GM18517 (cell line): ENCODE measurements around the gene SPIRE2.
"Not testable (repeated sequence)": the region's sequence is repeated elsewhere in the genome, so short reads cannot be mapped to it uniquely, and the experiment has no call there.

Experiments used
- ATAC-seq: cut with Tn5 transposase; IDR thresholded peaks from one replicate; pipeline ENCODE4 v1.9.1; 2021; ENCODE audit warnings: mild to moderate bottlenecking, moderate library complexity; ENCODE audit not compliant: unreplicated experiment

The SPIRE2 gene

DNA sequence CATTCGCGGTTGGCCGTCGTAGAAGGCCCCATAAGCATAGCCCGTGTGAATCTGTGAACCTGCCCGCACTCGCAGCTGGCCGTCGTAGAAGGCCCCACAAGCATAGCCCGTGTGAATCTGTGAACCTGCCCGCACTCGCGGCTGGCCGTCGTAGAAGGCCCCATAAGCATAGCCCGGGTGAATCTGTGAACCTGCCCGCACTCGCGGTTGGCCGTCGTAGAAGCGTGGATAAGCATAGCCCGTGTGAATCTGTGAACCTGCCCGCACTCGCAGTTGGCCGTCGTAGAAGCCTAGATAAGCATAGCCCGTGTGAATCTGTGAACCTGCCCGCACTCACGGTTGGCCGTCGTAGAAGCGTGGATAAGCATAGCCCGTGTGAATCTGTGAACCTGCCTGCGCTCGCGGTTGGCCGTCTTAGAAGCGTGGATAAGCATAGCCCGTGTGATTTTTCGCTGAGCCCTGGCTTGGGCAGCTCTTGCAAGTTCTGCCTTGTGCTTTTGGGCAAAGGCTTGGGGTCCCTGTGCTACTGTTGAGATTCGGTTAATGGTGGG, 6.6 kb downstream of the SPIRE2 start:
- ATAC-seq, result not testable (repeated sequence)

DNA sequence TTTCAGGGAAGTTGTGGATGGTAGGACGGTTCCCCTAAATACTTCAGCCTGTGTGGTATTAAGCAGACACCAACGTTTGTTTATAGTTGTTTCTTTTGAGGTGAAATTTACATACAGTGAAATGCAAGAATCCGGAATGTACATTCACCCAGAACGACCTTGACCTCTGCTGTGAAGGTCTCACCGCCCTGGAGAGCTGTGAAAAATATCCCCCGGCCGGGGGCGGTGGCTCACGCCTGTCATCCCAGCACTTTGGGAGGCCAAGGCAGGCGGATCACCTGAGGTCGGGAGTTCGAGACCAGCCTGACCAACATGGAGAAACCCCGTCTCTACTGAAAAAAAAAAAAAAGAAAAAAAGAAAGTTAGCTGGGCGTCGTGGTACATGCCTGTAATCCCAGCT, 8.2 kb downstream of the SPIRE2 start:
- ATAC-seq, result not testable (repeated sequence)

DNA sequence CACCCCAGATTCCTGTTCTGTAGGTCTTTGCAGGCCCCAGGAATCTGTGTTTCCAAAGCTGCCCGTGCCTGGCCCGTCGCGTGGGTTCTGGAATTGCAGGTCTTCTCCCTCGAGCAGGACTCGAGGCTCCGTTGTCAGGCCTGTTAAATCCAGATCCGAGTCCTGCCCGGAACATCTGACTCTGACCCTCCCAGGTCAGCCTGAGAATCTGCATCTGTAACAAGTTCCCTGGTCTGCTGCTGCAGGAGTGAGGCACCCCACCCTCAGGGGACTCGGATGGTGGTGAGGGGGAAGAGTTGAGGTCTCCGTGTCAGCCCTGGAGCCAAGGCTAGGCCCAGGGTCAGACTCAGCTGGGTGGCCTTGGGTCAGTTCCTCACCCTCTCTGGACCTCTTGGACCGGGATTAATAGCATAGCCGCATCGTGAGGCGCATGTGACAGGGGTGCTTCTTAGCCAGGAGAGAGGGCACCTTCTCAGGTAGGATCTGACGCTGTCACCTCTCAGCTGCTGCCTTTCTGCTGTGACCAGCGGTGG, 8.8 kb downstream of the SPIRE2 start:
- ATAC-seq, result no peak

DNA sequence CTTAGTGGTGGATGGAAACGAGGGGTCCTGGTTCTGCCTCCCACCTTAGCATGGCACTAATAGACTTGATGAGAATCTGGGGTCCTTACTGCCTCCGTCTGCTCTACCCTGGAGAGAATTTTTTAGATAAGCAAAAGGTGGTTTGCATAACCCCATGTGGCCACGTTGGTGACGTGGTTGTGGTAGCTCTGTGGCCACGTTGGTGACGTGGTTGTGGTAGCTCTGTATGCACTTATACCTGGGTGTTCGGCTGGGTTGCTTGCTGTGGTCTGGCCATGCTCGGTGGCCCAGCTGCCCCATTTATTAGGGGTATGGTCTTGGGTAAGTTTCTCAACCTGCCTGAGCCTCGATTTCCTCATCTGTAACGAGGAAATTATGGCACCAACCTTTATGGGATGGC, 13.0 kb downstream of the SPIRE2 start:
- no peak for ATAC-seq

GRCh38 chr16:89842471-89843408, 14.5 kb downstream of the SPIRE2 start:
- no peak for ATAC-seq

GRCh38 chr16:89843409-89844350, 15.4 kb downstream of the SPIRE2 start:
- no peak for ATAC-seq

DNA sequence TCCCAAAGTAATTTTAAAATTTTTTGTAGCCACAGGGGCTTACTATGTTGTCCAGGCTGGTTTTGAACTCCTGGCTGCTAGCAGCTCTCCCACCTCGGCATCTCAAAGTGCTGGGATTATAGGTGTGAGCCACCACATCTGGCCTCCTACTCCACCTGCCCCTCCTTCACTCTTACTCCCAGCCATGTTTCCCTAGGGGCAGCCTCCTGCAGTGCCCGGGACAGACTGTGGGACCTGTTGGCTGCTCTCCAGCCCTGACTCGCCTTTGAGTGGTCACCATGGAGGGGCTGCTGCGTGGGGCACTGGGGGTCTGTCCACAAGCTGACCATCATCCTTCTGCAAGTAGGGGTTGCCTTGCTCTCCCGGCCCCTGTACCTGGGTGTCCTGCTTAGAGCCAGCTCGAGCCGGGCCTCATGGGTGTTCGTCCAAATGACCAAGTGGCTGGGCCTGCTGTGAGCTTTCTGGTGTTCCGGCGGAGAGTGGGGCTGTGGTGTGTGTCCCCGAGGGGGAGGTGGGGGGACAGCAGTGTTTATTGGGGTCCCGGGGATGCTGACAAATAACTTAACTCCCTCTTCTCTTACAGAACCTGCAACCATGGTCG, 16.6 kb downstream of the SPIRE2 start:
- no peak for ATAC-seq

- ATAC-seq, result no peak
Measured at GRCh38 chr16:89845417-89845816, 17.1 kb downstream of the SPIRE2 start.

GRCh38 chr16:89847051-89847939, 19.0 kb downstream of the SPIRE2 start:
- ATAC-seq, result no peak

DNA sequence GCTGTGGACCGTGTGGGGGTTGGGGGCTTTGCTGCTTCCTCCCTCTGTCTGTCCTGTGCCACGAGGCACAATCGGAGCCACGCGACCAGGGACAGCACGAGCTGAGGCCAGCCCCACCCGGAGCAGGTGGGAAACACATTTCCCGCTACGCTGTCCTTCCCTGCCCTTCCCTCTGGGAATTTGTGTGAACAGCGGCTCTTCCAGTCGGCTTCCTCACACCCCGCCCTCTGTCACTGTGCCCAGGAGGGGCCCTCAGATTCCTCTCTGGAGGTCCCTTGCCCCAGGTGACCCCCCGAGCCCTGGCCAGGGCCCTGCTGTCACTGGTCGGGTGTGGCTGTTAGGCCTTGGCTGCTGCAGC, 19.6 kb downstream of the SPIRE2 start:
- no peak for ATAC-seq

- no peak for ATAC-seq
Measured at GRCh38 chr16:89848974-89849373, 20.7 kb downstream of the SPIRE2 start.

GRCh38 chr16:89853306-89853993, 25.2 kb downstream of the SPIRE2 start:
- no peak for ATAC-seq

- no peak for ATAC-seq
Measured at GRCh38 chr16:89855301-89855945, 27.1 kb downstream of the SPIRE2 start.

- ATAC-seq, result no peak
Measured at GRCh38 chr16:89855986-89856385, 27.7 kb downstream of the SPIRE2 start.

GRCh38 chr16:89858973-89859614, 30.8 kb downstream of the SPIRE2 start:
- ATAC-seq, result no peak

DNA sequence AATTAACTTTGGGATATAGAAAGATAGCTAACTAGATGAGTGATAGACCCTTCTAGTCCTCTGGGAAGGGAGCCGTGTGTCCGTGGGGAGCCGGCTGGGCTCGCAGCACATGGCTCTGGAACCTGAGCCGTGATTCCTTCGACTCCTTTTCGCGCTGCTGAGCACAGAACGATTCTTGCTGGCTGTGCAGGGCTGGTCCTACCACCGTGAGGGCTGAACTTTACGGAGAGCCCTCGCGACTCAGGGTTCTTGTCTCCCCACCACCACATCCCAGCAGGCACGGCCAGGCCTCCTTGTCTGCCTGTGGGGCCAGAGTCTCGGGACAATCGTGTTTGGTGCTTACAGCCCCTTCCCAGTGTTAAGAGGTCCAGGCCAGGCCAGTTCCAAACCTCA, 31.3 kb downstream of the SPIRE2 start:
- ATAC-seq, result no peak

DNA sequence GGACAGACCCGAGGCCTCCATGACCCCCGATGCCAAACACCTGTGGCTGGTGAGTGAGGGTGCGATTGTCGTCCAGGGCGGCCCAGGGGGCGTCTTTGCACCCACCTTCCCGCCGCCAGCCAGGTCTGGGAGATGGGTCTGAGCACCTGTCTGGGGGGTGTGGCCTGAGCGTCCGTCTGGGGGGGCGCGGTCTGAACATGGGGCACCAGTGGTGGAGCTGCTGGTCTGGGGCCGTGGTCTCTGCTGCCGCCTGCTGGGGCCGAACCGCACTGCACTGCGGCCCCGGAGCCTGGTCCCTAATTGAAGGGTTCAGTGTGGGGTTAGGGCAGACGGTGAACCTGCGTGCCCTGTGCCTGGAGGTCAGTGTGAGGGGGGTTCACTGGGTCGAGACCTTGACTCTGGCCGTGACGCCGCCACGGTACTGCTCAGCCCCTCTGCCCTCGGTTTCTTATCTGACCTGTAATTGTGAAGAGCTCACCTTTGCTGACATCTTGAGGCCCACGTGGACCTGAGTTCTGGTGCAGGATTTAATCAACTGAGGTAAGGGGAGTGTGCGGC, 32.6 kb downstream of the SPIRE2 start:
- ATAC-seq, result no peak

DNA sequence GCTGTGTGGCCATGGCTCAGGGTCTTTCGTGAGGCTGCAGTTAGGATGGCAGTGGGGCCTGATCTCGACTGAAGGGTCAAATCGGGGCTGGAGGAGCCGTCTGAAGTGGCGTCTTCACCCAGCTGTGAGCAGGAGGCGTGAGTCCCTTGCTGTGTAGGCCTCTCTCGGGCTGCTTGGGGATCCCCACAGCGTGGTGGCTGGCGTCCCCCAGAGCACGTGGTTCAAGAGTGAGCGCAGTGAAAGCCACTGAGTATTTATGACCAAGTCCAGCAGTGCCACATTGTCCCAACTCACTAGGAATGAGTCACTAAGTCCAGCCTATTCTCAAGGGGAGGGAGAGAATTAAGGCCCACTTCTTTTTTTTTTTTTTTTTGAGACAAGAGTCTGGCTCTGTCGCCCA, 33.4 kb downstream of the SPIRE2 start:
- ATAC-seq, result no peak
